Measurements from ENCODE around the gene FAM241A.

The FAM241A gene

DNA sequence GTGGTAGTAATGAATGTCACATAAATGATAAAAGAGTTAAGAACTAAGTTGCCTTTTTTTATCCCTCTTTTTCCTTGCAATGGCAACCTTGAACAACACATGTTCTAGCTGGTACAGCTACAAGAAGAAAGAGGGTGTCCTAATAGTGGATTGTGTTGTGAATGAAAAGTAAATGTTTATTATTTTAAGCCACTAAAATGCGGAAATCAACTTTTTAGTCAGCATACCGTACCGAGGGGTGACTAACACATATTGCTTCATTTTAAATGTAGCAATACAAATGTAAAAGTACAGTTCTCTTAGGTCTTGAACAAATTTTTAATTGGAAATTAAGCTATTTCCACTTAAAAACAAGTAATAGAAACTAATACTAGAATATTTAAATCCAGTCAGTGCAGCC lies 68.6 kb downstream of the FAM241A start:
- Histone ChIP-seq H3K4me3 (replicated peaks; ENCODE audit: insufficient read depth, low read length) (no peak overlapping the region), H3K27me3 (ENCODE audit: insufficient read depth, poor library complexity, severe bottlenecking) (no peaks in the 10 kb centered on the region), H3K27ac (replicated peaks) (peak overlapping the region; percentile 24)
- TF ChIP-seq REST (IDR thresholded peaks at IDR 0.05; ENCODE audit: insufficient replicate concordance, low read depth) (no peak), POLR2AphosphoS5 (IDR thresholded peaks at IDR 0.05; ENCODE audit: low read depth) (no peak), GABPA (IDR thresholded peaks at IDR 0.05; ENCODE audit: low read depth) (no peak), SPI1 (IDR thresholded peaks at IDR 0.05; ENCODE audit: borderline replicate concordance, low read depth) (peak; percentile 60; the same call in 1 of the 2 replicates)
- TF ChIP-seq, protein P1, sequence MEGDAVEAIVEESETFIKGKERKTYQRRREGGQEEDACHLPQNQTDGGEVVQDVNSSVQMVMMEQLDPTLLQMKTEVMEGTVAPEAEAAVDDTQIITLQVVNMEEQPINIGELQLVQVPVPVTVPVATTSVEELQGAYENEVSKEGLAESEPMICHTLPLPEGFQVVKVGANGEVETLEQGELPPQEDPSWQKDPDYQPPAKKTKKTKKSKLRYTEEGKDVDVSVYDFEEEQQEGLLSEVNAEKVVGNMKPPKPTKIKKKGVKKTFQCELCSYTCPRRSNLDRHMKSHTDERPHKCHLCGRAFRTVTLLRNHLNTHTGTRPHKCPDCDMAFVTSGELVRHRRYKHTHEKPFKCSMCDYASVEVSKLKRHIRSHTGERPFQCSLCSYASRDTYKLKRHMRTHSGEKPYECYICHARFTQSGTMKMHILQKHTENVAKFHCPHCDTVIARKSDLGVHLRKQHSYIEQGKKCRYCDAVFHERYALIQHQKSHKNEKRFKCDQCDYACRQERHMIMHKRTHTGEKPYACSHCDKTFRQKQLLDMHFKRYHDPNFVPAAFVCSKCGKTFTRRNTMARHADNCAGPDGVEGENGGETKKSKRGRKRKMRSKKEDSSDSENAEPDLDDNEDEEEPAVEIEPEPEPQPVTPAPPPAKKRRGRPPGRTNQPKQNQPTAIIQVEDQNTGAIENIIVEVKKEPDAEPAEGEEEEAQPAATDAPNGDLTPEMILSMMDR (IDR thresholded peaks at IDR 0.05; ENCODE audit: insufficient read depth, low read length) = no peak
- peak in 1 of 2 experiments; percentile 68 for DNase-seq (ENCODE audit: low read depth in 1 of 2, low spot score in 1 of 2)

GRCh38 chr4:112214390-112215264 lies 69.4 kb downstream of the FAM241A start:
- H3K4me3 ChIP-seq (replicated peaks; ENCODE audit: insufficient read depth, low read length) = no peak overlapping the region
- no peak for DNase-seq (ENCODE audit: low read depth in 1 of 2, low spot score in 1 of 2)
- TF ChIP-seq, protein P1 (IDR thresholded peaks at IDR 0.05; ENCODE audit: insufficient read depth, low read length) = no peak
- TF ChIP-seq GABPA (IDR thresholded peaks at IDR 0.05; ENCODE audit: low read depth) = no peak
- TF ChIP-seq POLR2AphosphoS5 (IDR thresholded peaks at IDR 0.05; ENCODE audit: low read depth) = no peak
- no peak for TF ChIP-seq REST (IDR thresholded peaks at IDR 0.05; ENCODE audit: insufficient replicate concordance, low read depth)
- TF ChIP-seq SPI1 (IDR thresholded peaks at IDR 0.05; ENCODE audit: borderline replicate concordance, low read depth) = no peak

DNA sequence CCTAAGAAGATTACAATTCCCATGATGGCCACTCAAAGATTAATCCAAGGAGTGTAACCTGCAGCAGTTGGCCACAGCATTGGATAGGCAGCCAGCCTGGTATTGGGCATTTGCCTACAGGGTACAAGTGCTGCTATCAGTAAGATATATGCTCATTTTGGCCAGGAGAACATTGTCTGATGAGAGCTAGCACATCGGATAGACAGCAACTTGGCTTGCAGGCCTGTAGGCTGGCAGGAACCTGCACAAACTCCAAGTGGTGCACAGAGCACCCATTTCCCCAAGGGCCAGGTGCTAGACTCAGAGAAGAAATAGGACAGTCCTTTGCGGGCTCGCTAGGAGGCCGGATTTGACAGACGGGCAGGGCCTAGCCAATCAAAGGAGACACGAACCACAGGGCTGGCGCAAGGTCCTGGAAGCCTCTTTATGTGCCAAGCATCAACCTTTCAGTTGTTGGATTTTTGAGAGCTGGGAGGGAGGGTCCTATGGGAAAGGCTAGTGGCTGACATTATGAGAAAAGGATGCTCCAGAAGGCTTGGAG lies 74.6 kb downstream of the FAM241A start:
- Histone ChIP-seq H3K4me3 (replicated peaks; ENCODE audit: insufficient read depth, low read length) (no peak overlapping the region), H3K27me3 (ENCODE audit: insufficient read depth, poor library complexity, severe bottlenecking) (no peaks in the 10 kb centered on the region), H3K27ac (replicated peaks) (no peak overlapping the region)
- no peak for DNase-seq (ENCODE audit: low read depth in 1 of 2, low spot score in 1 of 2)
- TF ChIP-seq POLR2AphosphoS5 (IDR thresholded peaks at IDR 0.05; ENCODE audit: low read depth) (no peak), REST (IDR thresholded peaks at IDR 0.05; ENCODE audit: insufficient replicate concordance, low read depth) (no peak), GABPA (IDR thresholded peaks at IDR 0.05; ENCODE audit: low read depth) (no peak), SPI1 (IDR thresholded peaks at IDR 0.05; ENCODE audit: borderline replicate concordance, low read depth) (no peak)
- TF ChIP-seq, protein P1 (IDR thresholded peaks at IDR 0.05; ENCODE audit: insufficient read depth, low read length) = no peak

More at GRCh38 chr4:112214390-112215264, 69.4 kb downstream of the FAM241A start:
- H3K27ac ChIP-seq (replicated peaks) = no peak overlapping the region; the same call in 1 of the 2 replicates
- no peaks in the 10 kb centered on the region for H3K27me3 ChIP-seq (ENCODE audit: insufficient read depth, poor library complexity, severe bottlenecking)
